GM10266 (cell line): ENCODE results near the gene FSIP1.

Experiments
- DNase-seq: peaks from one replicate; pipeline ENCODE4 v3.0.0; 2012; ENCODE audit errors: extremely low spot score
- TF ChIP-seq, protein P1 (sequence below): IDR thresholded peaks from 2 replicates; pipeline ENCODE4 v1.5.1; 2012; ENCODE audit warnings: mild to moderate bottlenecking, low read depth; ENCODE audit not compliant: control insufficient read depth, insufficient read depth; ENCODE audit errors: missing control alignments

The FSIP1 gene

DNA sequence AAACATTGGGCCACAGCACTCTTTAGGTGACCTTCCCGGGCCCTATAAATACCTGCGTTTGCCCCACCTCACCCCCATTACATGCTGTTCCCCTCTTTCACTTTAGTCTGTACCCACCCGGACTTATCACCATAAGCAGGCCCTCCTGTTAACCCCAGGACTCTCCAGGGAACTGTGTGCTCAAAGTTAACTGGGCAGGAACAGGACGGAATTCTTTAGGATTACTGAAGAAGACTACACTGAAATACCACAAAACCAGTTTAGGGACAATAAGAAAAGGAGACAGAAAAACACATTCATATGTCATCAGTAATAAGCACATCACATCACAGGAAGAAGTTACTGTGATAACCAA, 45.5 kb downstream of the FSIP1 start:
- TF ChIP-seq, protein P1, sequence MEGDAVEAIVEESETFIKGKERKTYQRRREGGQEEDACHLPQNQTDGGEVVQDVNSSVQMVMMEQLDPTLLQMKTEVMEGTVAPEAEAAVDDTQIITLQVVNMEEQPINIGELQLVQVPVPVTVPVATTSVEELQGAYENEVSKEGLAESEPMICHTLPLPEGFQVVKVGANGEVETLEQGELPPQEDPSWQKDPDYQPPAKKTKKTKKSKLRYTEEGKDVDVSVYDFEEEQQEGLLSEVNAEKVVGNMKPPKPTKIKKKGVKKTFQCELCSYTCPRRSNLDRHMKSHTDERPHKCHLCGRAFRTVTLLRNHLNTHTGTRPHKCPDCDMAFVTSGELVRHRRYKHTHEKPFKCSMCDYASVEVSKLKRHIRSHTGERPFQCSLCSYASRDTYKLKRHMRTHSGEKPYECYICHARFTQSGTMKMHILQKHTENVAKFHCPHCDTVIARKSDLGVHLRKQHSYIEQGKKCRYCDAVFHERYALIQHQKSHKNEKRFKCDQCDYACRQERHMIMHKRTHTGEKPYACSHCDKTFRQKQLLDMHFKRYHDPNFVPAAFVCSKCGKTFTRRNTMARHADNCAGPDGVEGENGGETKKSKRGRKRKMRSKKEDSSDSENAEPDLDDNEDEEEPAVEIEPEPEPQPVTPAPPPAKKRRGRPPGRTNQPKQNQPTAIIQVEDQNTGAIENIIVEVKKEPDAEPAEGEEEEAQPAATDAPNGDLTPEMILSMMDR: no peak
- no peak for DNase-seq

DNA sequence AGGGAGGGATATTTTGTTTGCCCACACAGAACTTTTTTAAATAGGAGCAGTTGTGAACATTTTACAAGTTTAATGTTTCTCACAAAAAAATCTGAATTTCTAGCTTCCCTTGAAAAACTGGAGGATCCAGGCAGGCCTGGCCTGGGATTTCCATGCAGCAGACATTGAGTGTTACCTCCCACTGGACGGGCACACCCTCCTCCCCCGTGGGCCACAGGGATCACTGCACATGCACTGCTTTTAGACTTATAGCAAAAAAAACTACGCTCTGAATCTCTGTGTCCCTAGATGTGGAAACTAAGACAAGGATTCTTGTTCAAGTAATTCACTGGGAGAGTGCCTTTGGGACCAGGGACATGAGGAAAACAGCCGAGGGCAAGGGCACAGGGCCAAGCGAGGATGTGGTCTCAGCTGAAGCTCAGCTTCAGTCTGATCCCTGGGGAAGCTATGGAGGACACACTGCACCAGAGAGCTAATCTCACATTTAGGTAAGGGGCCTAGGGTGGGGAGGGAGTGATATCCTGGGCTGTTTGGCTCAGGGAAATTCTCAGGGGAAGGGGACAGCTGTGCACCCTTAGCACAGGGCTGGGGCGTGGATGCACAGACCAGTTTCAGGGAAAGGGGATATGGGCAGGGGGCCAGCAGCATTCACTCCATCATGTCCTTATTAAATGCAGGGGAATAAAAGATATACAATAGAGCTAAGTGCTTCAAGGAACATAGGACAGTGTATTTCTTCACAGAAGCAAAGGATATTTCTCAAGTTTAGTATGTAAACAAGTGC, 46.0 kb downstream of the FSIP1 start:
- DNase-seq: no peak

DNA sequence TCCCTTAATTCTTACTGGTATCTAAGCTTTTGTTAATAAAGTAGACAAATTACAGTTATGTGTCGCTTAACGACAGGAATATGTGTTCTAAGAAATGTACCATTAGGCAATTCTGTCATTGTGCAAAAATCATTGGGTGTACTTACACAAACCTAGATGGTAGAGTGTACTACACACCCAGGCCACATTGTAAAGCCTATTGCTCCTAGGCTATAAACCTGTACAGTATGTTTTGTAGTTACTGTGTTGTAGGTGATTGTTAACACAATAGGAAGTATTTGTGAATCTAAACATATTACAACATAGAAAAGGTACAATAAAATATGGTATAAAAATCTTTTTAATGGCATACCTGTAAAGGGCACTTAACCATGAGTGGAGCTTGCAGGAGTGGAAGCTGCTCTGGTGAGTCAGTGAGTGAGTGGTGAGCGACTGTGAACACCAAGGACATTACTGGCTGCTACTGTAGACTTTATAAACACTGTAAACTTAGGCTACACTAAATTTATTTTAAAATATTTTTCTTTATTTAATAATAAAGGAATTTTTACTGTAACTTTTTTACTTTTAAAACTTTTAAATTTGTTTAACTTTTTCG, 47.4 kb downstream of the FSIP1 start:
- DNase-seq: no peak
- TF ChIP-seq, protein P1: no peak

More for the DNA sequence above, 46.0 kb downstream of the FSIP1 start:
- TF ChIP-seq, protein P1: no peak

DNA sequence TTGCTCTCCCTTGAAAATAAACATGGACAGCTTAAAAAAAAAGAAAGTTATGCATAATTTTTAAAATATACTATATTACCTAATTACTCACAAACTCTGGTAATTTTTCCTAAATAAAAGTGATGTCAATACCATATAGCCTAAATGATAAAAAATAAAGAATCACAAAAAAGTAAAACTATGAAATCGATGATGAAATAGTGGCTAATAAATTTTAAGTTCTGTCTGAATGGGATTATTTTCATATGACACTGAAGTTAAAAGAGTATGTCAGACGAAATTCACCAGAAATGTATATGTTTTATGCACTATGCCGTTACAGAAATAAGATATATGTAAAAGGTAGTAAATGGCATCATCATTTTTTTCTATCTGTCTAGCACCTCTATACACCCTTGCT, 51.4 kb downstream of the FSIP1 start:
- DNase-seq: no peak
- TF ChIP-seq, protein P1: no peak

DNA sequence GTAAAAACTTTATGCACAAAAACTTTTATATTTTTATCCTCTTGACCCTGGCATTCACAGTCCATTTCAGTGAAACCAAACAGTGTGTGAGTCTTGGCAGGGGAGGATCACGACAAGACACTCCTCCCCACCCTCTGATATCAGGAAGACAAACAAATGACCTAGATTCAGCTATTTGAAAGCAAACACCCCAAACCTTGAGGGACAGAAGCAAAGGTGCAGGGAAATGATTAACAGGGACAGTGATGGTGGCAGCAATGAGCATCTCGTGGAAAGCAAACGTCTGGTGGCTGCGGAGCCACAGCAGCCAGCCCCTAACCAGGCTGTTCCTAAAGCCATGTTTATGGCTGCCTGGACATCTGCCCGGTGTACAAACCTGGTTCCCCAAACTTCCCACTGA, 52.1 kb downstream of the FSIP1 start:
- TF ChIP-seq, protein P1: no peak
- no peak for DNase-seq

DNA sequence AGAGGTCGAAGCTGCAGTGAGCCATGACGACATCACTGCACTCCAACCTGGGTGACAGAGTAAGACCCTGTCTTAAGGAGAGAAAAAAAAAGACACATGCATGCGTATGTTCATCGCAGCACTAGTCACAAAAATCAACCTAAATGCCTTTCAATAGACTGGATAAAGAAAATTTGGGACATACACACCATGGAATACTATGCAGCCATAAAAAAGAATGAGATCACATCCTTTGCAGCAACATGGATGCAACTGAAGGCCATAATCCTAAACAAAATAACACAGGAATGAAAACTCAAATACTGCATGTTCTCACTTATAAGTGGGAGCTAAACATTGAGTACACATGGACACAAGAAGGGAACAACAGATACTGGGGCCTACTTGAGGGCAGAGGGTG, 53.1 kb downstream of the FSIP1 start:
- DNase-seq: no peak
- TF ChIP-seq, protein P1: no peak

DNA sequence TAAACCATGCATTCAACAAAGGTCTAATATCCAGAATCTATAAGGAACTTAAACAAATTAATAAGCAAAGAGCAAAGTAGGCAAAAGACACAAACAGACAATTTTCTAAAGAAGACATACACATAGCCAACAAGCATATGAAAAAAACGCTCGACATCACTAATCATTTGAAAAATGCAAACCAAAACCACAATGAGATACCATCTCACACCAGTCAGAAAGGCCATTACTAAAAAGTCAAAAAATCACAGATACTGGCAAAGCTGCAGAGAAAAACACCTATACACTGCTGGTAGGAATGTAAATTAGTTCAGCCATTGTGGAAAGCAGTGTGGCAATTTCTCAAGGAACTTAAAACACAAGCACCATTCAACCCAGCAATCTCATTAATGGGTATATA, 53.8 kb downstream of the FSIP1 start:
- DNase-seq: no peak
- TF ChIP-seq, protein P1: no peak
